ENCODE data around the gene ARHGAP26.

The ARHGAP26 gene

DNA sequence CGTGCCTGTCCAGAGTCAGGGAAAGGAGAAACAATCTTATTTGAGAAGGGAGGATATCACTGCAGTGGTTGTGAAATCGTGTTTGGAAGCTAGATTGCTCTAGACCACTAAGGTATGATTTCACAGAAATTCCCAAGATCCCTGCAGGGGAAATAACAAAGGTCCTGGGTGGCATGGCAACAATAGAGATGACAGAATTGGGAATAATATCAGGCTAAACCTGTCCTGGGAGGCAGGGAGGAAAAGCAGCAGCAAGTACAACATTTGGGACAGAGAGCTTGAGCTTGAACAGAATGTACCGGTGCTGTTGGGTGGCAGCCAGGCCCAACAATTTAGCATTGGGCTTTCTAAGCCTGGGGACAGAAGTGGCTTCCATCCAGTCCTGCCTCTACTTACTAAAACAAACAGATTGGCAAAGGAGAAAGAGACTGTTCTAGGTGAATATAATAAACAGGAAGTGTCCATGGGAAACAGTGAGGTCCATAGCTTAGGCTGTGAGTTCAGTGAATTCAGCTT lies 17.0 kb upstream of the ARHGAP26 start:
- DNase-seq (ENCODE audit: low read depth): no peak

DNA sequence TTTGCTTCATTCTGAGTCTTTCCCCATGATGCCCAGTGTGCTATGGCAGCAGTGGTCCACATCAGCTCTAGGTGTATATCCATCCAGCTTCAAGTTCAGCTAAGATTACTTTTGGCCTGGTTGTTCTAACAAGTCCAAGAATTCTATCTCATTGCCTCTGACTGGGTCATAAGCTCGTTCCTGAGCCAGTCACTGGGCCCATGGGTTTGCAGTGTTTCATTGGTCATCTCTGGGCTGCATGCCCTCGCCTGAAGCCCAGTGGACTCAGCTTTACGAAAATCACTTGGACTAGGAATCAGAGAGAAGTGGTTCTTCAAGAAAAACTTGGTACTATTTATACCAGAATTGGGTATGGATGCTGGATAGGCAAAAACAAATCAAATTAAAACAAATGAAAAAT lies 16.1 kb upstream of the ARHGAP26 start:
- no peak for DNase-seq (ENCODE audit: low read depth)

DNA sequence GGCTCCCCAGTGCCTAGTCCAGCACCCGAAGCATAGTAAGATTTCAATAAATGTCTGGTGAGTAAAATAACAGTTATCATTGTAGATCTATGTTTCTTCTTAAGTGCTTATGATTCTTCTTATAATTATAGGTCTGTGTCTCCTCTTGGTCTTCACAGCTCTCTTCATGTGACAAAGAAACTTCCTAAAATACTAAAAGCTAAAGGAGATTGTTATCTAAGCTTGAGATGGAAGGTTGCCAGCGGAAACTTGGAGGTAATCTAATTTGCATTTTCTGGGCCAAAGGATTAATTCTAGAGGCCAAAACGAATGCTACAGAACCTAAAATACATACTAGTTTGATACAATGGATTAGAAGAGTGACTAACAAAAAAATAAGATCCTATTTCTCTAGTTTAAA lies 13.6 kb upstream of the ARHGAP26 start:
- no peak for DNase-seq (ENCODE audit: low read depth)

DNA sequence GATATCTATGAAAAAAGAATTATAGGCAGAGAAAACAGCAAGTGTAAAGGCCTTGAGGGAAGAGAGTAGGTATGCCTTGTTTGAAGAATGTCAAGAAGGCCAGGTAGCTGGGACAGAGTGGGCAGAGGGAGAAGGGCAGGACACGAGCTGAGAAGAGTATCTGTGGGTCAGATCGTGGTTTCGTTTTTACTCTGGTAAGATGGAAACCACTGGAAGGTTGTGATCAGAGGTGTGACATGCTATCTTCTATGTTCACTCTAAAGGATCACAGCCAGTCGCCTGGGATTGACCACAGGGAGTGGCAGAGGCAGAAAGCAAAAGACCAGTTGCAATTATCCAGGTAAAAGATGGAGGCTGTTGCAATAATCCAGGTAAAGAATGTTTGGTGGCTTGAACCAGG lies 12.6 kb upstream of the ARHGAP26 start:
- DNase-seq (ENCODE audit: low read depth): no peak

DNA sequence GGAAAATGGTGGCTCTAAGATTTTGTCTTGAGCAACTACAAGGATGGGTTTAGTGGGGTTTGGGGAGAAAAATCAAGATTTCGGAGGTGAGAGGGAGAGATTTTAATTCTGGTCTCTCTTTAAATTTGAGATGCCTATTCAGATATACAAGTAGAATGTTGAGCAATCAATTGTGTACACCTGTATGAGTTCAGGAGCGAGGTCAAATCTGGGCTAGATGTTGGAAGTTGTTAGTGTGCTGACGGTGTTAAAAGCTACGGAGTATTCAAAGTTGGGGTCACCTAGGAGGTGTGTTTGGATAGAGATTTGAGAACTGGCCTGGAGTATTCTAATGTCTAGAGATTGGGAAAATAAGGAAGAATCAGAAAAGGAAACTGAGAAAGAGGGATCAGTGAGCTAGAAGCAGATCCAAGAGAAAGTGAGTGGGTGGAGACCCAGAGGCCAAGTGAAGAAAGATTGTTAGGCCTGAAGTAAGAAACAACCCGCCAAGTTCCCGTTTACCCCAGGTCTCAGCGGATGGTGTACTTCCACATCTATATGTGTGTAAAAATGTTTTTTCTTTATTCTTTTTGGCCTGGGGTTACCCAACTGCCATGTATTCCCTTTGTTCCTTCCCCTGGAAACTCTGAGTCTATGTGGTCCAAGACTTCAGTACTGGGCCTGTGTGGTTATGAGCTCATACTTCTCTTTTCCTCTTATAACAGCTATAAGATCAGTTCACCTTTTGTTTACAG lies 11.9 kb upstream of the ARHGAP26 start:
- DNase-seq (ENCODE audit: low read depth): no peak

DNA sequence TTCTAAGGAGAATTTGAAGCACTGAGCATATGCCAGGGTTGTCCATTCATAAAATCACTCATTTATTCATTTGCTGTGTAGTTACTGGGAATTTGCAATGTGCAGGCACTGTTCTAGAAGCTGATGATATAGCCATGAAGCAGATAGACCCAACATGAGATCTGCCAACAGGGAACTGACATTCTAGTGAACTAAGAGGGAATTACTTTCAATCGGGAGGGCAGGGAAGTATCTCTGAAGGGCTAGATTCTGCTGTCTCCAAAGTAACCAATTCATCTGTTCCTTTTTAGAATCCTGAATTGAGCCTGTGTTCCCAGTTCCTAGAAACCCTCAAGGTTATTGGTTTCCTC lies 11.4 kb upstream of the ARHGAP26 start:
- DNase-seq (ENCODE audit: low read depth): no peak

DNA sequence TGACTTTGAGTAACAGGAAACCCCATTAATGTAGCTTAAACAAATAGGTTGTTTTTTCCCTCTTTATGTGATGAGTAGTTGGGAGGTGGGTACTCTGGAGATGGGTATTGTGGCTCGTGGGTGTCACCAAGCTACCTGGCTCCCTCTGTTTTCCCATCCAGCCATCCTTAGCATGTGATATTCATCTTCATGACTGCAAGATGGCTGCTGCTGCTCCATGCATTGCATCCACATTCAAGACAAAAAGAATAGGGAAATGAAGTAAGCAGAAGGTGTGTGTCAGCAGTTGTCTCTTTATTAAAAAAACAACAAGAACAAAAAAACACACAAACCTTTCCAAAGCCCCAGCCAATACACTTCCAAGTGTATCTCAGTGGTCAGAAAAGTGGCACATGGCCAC lies 6.5 kb upstream of the ARHGAP26 start:
- DNase-seq (ENCODE audit: low read depth): no peak

DNA sequence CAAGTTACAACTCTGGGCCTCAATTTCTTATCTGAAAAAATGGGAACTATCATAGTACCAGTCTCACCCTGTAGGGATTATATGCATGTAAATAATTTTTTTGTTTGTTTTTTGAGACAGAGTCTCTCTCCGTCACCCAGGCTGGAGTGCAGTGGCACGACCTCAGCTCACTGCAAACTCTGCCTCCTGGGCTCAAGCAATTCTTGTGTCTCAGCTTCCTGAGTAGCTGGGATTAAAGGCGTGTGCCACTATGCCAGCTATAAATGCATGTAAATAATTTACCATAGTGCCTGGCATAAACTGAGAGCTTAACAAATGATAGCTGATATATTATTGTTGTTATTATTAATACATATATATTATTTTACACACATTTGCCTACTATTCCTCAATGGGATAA lies 3.0 kb upstream of the ARHGAP26 start:
- DNase-seq (ENCODE audit: low read depth): no peak

DNA sequence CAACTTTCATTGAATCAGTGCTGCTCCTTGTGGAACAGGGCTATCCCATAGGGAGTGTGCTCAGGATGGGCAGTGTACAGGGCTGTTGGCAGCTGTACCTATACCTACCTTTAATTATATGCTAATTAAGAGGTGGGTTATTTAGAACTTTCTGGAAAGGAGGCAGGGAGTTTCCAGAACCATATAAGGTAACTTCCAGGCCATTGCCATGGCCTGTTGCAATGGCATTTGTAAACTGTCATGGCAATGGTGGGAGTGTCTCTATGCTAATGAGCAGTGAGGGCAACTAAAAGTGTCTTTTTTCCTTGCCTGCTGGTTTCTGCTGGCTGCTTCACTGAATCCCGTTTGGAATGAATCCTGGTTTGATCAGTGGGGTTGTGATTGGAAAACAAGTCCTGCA lies 2.3 kb upstream of the ARHGAP26 start:
- no peak for DNase-seq (ENCODE audit: low read depth)

DNA sequence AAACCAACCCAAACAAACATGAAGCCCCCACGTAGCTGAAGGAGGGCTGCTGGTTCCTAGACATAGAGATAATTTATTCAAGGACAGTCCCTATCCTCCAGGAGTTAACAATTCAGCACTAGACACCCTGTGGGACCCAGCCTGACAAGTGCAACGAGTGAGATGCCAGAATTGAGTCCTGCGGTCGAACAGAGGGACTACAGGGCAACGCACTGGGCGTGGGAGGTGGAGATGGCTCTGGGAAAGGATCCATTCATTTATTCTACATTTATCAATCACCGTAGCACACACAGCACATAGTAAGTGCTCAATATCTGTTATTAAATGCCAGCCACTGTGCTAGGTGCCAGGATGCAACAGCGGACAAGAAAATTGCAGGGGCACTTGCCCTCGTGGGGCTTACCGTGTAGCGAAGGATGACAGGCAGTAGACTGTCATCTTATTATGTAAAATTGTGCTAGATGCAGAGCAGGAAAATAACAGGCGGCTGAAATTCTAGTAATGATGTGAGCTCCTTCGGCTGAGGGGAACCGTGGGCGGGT lies 855 bp upstream of the ARHGAP26 start:
- DNase-seq (ENCODE audit: low read depth): no peak

DNA sequence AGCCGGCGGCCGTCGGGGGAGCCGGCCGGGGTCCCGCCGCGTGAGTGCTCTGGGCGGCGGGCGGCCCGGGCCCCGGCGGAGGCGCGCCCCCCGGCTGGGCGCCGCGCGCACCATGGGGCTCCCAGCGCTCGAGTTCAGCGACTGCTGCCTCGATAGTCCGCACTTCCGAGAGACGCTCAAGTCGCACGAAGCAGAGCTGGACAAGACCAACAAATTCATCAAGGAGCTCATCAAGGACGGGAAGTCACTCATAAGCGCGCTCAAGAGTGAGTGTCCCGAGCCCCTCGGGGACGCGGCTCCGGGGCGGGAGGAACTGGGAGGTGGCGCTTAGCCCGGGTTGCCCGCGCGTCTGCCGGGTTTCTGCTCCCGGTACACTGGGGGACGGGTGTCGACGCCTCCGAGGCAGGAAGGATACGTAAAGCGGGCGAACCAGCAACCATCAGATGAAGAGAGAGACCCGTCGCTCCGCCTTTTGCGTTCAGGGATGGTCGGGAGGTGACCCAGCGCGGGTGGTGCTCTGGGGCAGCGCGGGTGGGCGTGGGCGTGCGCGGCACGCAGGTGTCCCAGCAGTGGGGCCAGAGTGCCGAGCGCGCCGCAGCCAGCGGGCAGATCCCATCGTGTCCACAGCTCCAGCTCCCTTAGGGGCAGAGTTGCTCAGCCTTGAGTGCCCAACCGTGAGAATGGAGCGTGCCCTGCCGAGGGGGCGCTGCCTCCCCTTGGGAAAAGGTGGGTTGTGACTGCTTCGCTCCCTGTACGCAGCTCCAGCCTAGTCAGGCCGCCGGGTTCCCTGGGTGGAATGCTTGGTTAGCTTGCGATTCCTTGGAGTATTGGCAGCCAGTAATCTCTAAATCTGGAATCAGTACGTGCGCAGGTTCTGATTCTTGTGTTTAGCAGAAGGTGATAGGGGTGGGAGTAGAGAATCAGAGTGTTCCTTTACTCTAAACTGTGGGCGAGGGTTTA lies 753 bp downstream of the ARHGAP26 start:
- peak; percentile 33 for DNase-seq (ENCODE audit: low read depth)

DNA sequence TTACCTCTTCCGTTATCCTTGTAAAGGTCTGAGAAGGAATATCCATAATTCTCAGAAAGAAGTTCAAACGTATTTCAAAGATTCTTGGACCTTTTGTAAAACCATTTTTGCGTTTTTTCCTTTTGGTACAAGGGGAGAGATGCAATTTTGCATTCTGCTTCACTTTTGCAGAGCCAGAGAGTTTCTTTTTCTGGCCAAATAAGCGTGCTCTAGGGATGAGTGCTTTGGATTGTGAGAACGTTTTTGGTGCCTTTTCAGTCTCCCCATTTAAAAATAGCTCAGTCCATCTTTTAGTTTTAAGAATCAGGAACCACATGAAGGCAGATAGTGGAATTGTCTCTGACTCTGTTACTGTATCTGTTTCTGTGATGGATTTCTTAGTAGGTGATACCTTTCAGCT lies 1.5 kb downstream of the ARHGAP26 start:
- no peak for DNase-seq (ENCODE audit: low read depth)

DNA sequence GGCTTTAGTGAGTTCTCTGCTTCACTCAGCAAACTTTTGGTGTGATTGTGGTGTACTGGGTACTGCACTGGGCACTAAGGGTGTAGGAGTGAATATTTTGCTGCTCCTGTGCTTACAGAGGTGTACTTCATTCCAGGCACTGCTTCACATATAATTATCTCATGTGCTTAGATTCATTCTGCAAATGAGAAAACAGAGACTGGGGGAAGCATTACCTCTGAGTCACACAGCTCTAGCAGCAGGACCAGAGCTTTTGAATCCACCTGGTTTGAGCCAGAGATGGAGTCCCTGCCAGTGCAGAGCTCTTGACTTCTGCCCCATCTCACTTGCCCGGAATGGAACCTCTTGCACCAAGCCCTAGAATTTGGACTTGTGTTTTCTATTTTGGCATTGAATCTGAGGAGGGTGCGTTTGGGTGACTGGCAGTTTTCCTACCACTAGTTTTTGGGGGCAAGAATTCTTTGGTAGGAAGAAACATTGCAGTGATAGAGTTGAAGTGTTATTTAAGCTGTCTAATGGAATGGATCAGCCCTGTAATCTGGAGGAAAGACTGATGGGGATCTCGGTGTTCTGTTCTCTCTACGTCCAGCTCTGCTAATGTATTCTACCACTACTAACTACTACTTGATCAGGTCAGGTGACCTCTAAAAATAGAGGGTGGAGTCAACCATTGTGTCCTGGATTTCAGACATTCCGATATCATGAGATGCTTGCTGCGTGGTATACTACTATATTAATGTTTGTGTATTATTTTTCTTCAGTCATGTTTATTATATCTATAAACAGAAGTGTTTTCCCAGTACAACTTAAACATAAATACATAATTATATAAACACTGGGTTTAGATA lies 2.5 kb downstream of the ARHGAP26 start:
- no peak for DNase-seq (ENCODE audit: low read depth)

DNA sequence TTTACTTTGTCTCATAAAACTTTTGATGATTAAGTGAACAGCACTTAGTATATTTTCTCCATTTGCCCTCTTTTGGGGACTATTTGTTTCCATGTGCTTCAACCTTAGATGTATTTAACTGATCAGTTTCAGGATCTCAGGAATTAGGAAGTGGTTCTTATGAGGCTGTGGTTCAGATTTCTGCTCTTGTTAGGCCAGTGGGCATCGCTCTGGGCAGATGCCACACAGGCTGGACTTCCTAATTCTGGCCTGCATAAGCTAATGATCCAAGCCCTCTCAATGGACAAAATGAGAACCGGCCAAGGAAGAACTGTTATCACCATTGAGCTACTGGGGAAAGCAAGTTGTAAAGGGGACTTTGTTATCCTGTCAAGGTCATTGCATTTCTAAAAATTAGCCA lies 6.9 kb downstream of the ARHGAP26 start:
- DNase-seq (ENCODE audit: low read depth): no peak

DNA sequence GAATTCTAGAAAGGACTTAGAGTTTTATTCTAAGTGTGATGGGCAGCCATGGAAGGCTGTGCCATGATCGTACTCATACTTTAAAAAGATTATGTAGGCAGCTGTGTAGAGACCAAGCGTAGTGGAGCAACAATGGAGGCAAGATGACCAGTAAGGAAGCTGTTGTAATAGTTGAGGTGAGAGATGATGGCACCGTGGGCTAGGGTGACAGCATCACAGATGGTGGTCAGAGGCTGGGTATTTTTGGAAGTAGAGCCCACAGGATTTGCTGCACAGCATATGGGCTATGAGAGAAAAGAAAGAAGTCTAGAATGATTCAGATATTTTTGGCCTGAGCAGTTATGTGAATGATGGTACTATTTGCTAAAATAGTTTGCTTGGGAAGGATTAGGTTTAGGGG lies 7.7 kb downstream of the ARHGAP26 start:
- DNase-seq (ENCODE audit: low read depth): no peak

DNA sequence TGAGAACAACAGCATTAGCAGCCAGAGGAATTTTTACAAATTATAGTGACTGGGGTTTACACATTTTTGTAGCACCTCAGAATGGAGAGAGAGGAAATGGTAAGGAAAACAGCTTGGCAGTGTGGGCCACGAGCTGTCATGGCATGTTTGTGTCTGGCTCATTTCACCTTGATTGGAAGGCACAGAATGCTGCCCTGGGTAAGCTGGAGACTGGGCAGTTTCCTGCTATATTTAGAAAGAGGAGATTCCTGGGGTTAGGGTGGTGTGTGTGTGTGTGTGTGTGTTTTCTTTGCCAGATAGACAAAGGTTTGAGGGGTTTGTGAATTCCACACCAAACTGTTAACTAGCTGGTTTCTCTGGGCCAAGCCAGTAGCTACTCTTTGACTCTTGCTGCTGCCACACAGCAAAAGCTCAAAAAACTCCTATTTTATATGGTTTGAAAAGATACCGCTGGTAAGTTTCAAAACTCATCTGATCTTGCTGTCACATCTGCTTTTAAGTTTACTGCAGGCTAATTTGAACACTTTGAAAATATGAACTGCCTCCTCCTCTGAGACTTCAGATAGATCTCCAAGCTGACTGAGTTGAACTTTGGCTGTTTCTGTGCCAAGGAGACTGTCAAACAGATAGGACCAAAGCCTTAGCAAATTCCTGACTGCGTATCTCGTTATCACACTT lies 9.1 kb downstream of the ARHGAP26 start:
- no peak for DNase-seq (ENCODE audit: low read depth)

DNA sequence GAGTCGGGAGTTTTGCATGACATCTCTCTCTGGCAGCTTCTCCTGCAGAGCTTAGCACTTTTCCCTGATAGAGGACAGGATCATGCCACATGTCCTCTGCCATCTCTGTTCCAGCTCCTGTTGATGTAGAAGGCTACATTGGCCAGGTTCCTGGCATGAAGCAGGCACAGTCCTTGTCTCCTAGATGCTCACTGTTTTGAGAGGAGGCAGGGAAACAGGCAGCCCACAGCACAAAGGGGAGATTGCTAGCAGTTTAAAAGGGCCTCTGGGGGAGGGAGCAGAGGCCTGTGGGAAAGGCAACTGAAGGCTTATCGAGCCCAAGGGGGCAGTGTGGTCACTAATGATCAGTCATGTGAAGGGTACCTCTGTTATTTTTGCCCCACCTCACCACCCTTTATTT lies 10.7 kb downstream of the ARHGAP26 start:
- DNase-seq (ENCODE audit: low read depth): no peak

DNA sequence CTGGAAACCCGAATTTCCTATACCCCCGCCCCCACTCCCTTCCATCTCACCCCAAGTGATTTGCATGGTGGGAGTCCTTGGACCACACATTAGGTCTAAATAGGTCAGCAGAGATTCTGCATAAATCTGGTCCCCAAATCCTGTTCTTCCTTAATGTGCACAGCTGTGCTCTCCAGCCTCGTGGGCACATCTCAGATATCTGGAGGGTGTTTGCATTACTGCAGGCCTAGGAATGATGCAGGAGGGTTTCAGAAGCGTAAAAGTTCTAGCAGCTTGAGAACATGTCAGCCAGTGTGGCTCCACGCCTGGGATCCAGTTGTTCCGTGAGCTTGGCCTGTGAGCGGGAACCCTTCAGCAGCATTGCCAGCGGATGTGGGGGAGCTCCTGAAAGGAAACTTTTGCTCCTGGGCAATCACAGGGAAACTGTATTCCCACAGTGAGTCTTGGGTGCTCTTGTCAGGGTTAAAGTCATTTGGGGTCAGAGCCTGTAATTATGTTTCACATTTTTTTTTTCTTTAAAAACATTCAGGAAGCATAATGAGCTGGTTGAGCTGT lies 12.9 kb downstream of the ARHGAP26 start:
- DNase-seq (ENCODE audit: low read depth): no peak

DNA sequence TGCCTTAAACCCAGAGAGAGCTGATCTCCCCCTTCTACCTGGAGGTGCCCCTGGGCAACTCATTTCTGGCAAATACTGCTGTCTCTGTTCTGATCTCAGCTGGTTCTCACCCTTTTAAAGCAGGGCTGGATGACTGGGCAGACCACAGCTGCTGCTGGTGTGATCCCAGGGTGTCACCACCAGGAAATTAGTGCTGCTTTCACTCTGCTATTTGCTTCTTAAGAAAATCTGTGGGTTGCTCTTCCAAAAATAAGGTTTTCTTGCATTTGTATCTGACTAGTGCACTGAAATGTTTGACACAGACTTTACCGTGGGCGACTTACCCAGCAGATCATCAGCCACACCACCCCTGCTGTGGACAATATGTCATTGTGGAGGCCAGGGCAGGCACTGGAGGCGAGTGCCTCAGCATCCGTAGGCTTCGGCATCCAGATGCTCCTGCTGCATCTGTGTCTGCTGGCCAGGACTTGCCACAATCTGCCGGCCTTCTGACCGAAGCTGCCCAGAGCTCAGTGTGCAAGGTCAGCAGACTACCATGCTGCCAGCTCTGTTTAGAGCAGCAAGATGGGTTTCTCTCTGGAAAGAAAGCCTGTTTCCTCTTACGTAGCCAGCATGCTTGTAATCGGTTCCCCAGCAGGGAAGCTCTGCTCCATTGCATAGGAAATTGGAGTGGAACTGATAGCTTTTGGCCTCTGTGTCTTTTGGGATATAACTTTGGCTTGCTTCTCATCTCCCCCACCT lies 13.6 kb downstream of the ARHGAP26 start:
- DNase-seq (ENCODE audit: low read depth): peak; percentile 34

DNA sequence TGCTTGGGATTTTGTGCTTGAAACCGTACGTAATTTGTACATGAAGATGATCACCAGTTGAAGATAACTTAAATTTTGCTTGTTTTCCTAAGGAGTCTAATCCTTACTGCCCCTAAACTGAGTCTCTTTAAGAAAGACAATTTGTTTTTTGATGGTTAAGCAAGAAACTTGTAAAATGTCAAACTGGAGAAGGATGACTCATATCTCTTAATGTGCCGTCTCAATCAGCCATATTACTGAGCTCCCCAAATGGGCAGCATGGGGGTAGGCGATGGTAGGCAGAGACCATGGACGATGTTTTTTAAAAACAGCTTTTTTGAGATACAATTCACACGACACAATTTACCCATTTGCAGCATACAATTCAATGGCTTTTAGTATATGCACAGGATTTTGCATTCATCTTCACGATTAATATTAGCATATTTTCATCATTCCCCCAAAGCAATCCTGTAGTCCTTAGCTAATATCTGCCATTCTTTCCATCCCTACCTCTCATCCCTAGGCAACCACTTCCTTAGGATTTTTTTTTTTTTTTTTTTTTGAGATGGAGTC lies 14.3 kb downstream of the ARHGAP26 start:
- DNase-seq (ENCODE audit: low read depth): no peak
